GM10248 (cell line): ENCODE data around the gene FCF1.

Experiments
- CTCF ChIA-PET: fragments of 300-600 bp; sonication (Branson Sonifier 250); formaldehyde crosslinking; extraction: SDS; loops from one replicate; lab custom pipeline; 2021; ENCODE audit warnings: antibody characterized with exemption; lab: Yijun Ruan, JAX
- POLR2A ChIA-PET: fragments of 350-650 bp; sonication (Branson Sonifier 250); formaldehyde crosslinking; extraction: SDS; loops from one replicate; lab custom pipeline; 2020; ENCODE audit warnings: antibody characterized with exemption; lab: Yijun Ruan, JAX
- DNase-seq: peaks from one replicate; pipeline ENCODE4 v3.0.0; 2012; ENCODE audit errors: extremely low spot score
- CTCF ChIP-seq: IDR thresholded peaks from 2 replicates; pipeline ENCODE4 v1.5.1; 2012; ENCODE audit warnings: mild to moderate bottlenecking, low read depth; ENCODE audit errors: extremely low read depth, missing control alignments, control extremely low read depth

Gene FCF1

GRCh38 chr14:74704656-74705055 lies 8.3 kb upstream of the FCF1 start:
- DNase-seq: no peak
- POLR2A ChIA-PET: interaction anchor here (0.6 to 0.7 kb wide), 2 partner anchors 15 to 1022 kb away, joined by 6 to 8 read pairs; no protein-coding TSS in a partner anchor
- CTCF ChIA-PET: interaction anchor here (0.8 to 1.5 kb wide), 2 partner anchors 20 to 92 kb away, joined by 3 read pairs; partner anchors contain the start of gene LTBP2
- no peak for TF ChIP-seq CTCF

GRCh38 chr14:74705613-74706500 lies 7.1 kb upstream of the FCF1 start:
- TF ChIP-seq CTCF: no peak
- ChIA-PET CTCF (interaction anchor here (1.1 to 1.3 kb wide), 3 partner anchors 10 to 94 kb away, joined by 3 to 4 read pairs (median 4); partner anchors contain the start of gene LTBP2), POLR2A (interaction anchor here (0.7 kb wide), 1 partner anchor 1023 kb away, joined by 6 read pairs; no protein-coding TSS in a partner anchor)
- DNase-seq: no peak

GRCh38 chr14:74710480-74710879 lies 2.5 kb upstream of the FCF1 start:
- ChIA-PET POLR2A (no interaction called here), CTCF (interaction anchor here (1.5 kb wide), 1 partner anchor 151 kb away, joined by 3 read pairs; no protein-coding TSS in a partner anchor)
- DNase-seq: no peak
- TF ChIP-seq CTCF: no peak

- ChIA-PET CTCF (no interaction called here), POLR2A (no interaction called here)
- TF ChIP-seq CTCF: no peak
- DNase-seq: no peak
Observed at GRCh38 chr14:74711651-74712050, 1.3 kb upstream of the FCF1 start.

- POLR2A ChIA-PET: no interaction called here
- no peak for TF ChIP-seq CTCF
- CTCF ChIA-PET: no interaction called here
- DNase-seq: no peak
Observed at GRCh38 chr14:74713395-74713735, 421 bp downstream of the FCF1 start.

- POLR2A ChIA-PET: no interaction called here
Observed at GRCh38 chr14:74720526-74720925, 7.6 kb downstream of the FCF1 start.

More at GRCh38 chr14:74720526-74720925, 7.6 kb downstream of the FCF1 start:
- TF ChIP-seq CTCF: no peak
- no peak for DNase-seq
- CTCF ChIA-PET: interaction anchor here (0.7 kb wide), 1 partner anchor 1234 kb away, joined by 3 read pairs; no protein-coding TSS in a partner anchor
